Astrocyte (in vitro differentiated cells and primary cell): ENCODE data around the gene ZCWPW1.

Experiments
- EZH2 ChIP-seq: IDR thresholded peaks from 2 replicates; pipeline ENCODE4 v1.6.1; 2012; ENCODE audit warnings: mild to moderate bottlenecking, low read length, inconsistent platforms; ENCODE audit not compliant: insufficient read depth
- TF ChIP-seq, protein P1 (sequence below): IDR thresholded peaks from 2 replicates; pipeline ENCODE4 v1.5.1; 2011; ENCODE audit warnings: low read depth, mild to moderate bottlenecking, inconsistent platforms, low read length, moderate library complexity; ENCODE audit not compliant: insufficient read depth

DNA sequence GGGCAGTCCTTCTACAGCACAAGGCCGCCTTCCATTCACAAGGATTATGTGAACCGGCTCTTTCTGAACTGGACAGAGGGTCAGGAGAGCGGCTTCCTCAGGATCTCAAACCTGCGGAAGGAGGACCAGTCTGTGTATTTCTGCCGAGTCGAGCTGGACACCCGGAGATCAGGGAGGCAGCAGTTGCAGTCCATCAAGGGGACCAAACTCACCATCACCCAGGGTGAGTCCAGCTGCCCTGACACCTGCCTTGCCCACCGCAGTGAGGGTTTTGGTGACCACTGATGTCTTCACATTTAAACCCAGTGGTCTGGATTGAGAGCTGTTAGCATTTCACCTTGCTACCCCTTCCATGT, 69.7 kb downstream of the ZCWPW1 start:
- TF ChIP-seq, protein P1, sequence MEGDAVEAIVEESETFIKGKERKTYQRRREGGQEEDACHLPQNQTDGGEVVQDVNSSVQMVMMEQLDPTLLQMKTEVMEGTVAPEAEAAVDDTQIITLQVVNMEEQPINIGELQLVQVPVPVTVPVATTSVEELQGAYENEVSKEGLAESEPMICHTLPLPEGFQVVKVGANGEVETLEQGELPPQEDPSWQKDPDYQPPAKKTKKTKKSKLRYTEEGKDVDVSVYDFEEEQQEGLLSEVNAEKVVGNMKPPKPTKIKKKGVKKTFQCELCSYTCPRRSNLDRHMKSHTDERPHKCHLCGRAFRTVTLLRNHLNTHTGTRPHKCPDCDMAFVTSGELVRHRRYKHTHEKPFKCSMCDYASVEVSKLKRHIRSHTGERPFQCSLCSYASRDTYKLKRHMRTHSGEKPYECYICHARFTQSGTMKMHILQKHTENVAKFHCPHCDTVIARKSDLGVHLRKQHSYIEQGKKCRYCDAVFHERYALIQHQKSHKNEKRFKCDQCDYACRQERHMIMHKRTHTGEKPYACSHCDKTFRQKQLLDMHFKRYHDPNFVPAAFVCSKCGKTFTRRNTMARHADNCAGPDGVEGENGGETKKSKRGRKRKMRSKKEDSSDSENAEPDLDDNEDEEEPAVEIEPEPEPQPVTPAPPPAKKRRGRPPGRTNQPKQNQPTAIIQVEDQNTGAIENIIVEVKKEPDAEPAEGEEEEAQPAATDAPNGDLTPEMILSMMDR: no peak
- no peak for TF ChIP-seq EZH2
